Stimulated activated CD4-positive, alpha-beta T cell treated with anti-CD3 and anti-CD28 coated beads, Interleukin-12 subunit alpha, Interleukin-12 subunit beta, amount 100 ng/mL, for 48 hours (primary cell): ENCODE results near the gene SPPL2B.

ENCODE experiments used
- DNase-seq, 3 donors: peaks; one replicate each; pipeline ENCODE4 v3.0.0-alpha.2; 2020; ENCODE audit warnings: low read depth in 2 of 3, low spot score in 1 of 3

Gene SPPL2B

GRCh38 chr19:2353887-2354592 lies 25.6 kb downstream of the SPPL2B start:
- no peak for DNase-seq

GRCh38 chr19:2354670-2355069 lies 26.2 kb downstream of the SPPL2B start:
- no peak for DNase-seq

- DNase-seq, result no peak
Observed at GRCh38 chr19:2355168-2356035, 26.9 kb downstream of the SPPL2B start.

- no peak for DNase-seq
Observed at GRCh38 chr19:2356036-2356646, 27.7 kb downstream of the SPPL2B start.

GRCh38 chr19:2357279-2358206 lies 29.1 kb downstream of the SPPL2B start:
- no peak for DNase-seq

GRCh38 chr19:2358548-2359173 lies 30.2 kb downstream of the SPPL2B start:
- no peak for DNase-seq

- DNase-seq, result no peak
Observed at GRCh38 chr19:2359992-2360685, 31.7 kb downstream of the SPPL2B start, which contains the start of gene TMPRSS9. Gene TMPRSS9 (plus strand): TSS chr19:2360265. CDS start chr19:2389786, 29,521 bp downstream.

- no peak for DNase-seq
Observed at GRCh38 chr19:2360833-2361232, 32.3 kb downstream of the SPPL2B start.

GRCh38 chr19:2361246-2362045 lies 33.0 kb downstream of the SPPL2B start:
- no peak for DNase-seq

GRCh38 chr19:2362046-2362969 lies 33.8 kb downstream of the SPPL2B start:
- DNase-seq, result no peak

- no peak for DNase-seq
Observed at GRCh38 chr19:2362970-2363300, 34.5 kb downstream of the SPPL2B start.

GRCh38 chr19:2363419-2363818 lies 34.9 kb downstream of the SPPL2B start:
- no peak for DNase-seq

- no peak for DNase-seq
Observed at GRCh38 chr19:2365201-2365970, 36.9 kb downstream of the SPPL2B start.

GRCh38 chr19:2371656-2372055 lies 43.2 kb downstream of the SPPL2B start:
- DNase-seq, result no peak

- no peak for DNase-seq
Observed at GRCh38 chr19:2372076-2372612, 43.7 kb downstream of the SPPL2B start.

GRCh38 chr19:2374808-2375207 lies 46.3 kb downstream of the SPPL2B start:
- DNase-seq, result no peak
